Endothelial cell of umbilical vein (primary cell): Measurements from ENCODE around the gene HMGCS1. TPM values are rescaled to one million over a fixed set of nuclear protein-coding genes. Genes with fewer than 3 reads are reported as not detected.

ENCODE experiments used
- BruUV-seq: library from RNA; stranded (reverse); fragments of 400-500 nt; replicated peaks from 2 replicates; lab custom pipeline; 2021; lab: Mats Ljungman, UMichigan
- CTCF ChIA-PET: fragments of 300-600, 350-600 bp; sonication (Branson Sonifier 250); formaldehyde crosslinking; loops from one replicate; lab custom pipeline; 2021; ENCODE audit warnings: antibody characterized with exemption, inconsistent platforms; lab: Charles Lee
- POLR2A ChIA-PET: fragments of 300-600, 350-600 bp; sonication (Branson Sonifier 250); formaldehyde crosslinking; loops from one replicate; lab custom pipeline; 2021; ENCODE audit warnings: antibody characterized with exemption, inconsistent platforms; lab: Charles Lee
- DNase-seq: peaks from one replicate; pipeline ENCODE4 v3.0.0-alpha.2; 2011; ENCODE audit warnings: low read depth, low spot score
- FAIRE-seq: peaks from 2 replicates; lab custom pipeline; 2011; peaks lifted over from hg19 to GRCh38; lab: Jason Lieb, UNC
- H2AFZ ChIP-seq: 2 replicates; pipeline ENCODE4 v1.6.0; 2012; ENCODE audit warnings: low read depth, low read length, control low read depth, inconsistent platforms
- H3K27ac ChIP-seq: 2 replicates; pipeline ENCODE4 v1.5.1; 2011; ENCODE audit warnings: low read depth, mild to moderate bottlenecking, control low read depth, low read length, moderate library complexity; ENCODE audit not compliant: insufficient read depth
- H3K27me3 ChIP-seq, 2 experiments: 2 replicates each; pipeline versions ENCODE4 v1.6.0 to v1.6.1; 2011; ENCODE audit warnings: low read length in 2 of 2, mixed read lengths in 1 of 2; ENCODE audit not compliant: control insufficient read depth in 2 of 2, insufficient read depth in 2 of 2
- H3K36me3 ChIP-seq, 2 experiments: 2 replicates in 1 of 2; 3 replicates in 1 of 2; pipeline ENCODE4 v1.5.1; 2011; ENCODE audit warnings: low read length in 2 of 2, mild to moderate bottlenecking in 1 of 2, moderate library complexity in 1 of 2; ENCODE audit not compliant: control insufficient read depth in 2 of 2, insufficient read depth in 2 of 2; ENCODE audit errors: extremely low read depth in 1 of 2
- H3K4me1 ChIP-seq: 3 replicates; pipeline ENCODE4 v1.5.1; 2011; ENCODE audit warnings: mild to moderate bottlenecking, low read length; ENCODE audit not compliant: control insufficient read depth, insufficient read depth; ENCODE audit errors: extremely low read depth
- H3K4me2 ChIP-seq: 2 replicates; pipeline ENCODE4 v1.6.1; 2011; ENCODE audit warnings: low read length, control low read depth, mixed read lengths; ENCODE audit not compliant: insufficient read depth
- H3K4me3 ChIP-seq, 3 experiments: fragments of 200-600 bp in 1 of 3; sonication (generic), shearing (Covaris generic) in 1 of 3; replicated peaks in 1 of 3; 2 replicates each; pipeline ENCODE4 v1.5.1; 2011 to 2016; ENCODE audit warnings: control low read depth in 3 of 3, low read length in 3 of 3, mild to moderate bottlenecking in 2 of 3, inconsistent platforms in 1 of 3, low read depth in 1 of 3, moderate library complexity in 1 of 3; ENCODE audit not compliant: insufficient read depth in 1 of 3
- H3K79me2 ChIP-seq: 2 replicates; pipeline ENCODE4 v1.6.0; 2012; ENCODE audit warnings: low read length, inconsistent platforms; ENCODE audit not compliant: control insufficient read depth, insufficient read depth
- H3K9ac ChIP-seq: replicated peaks from 2 replicates; pipeline ENCODE3; 2011; ENCODE audit warnings: low read length, control low read depth; ENCODE audit not compliant: insufficient read depth; ENCODE audit errors: extremely low read depth
- H3K9me1 ChIP-seq: replicated peaks from 3 replicates; pipeline ENCODE4 v1.6.0; 2011; ENCODE audit warnings: mild to moderate bottlenecking, low read length; ENCODE audit not compliant: control insufficient read depth, insufficient read depth; ENCODE audit errors: extremely low read depth
- H3K9me3 ChIP-seq: replicated peaks from 2 replicates; pipeline ENCODE4 v1.5.1; 2012; ENCODE audit warnings: low read length, inconsistent platforms; ENCODE audit not compliant: control insufficient read depth, insufficient read depth
- H4K20me1 ChIP-seq: replicated peaks from 2 replicates; pipeline ENCODE3; 2011; ENCODE audit warnings: mild to moderate bottlenecking, low read length; ENCODE audit not compliant: control insufficient read depth, insufficient read depth; ENCODE audit errors: extremely low read depth
- EZH2 ChIP-seq: IDR thresholded peaks from 2 replicates; pipeline ENCODE4 v1.6.1; 2012; ENCODE audit warnings: borderline replicate concordance, low read depth, mild to moderate bottlenecking, moderate library complexity, low read length, inconsistent platforms; ENCODE audit not compliant: severe bottlenecking
- FOS ChIP-seq: IDR thresholded peaks from 2 replicates; pipeline ENCODE4 v1.6.1; 2011; ENCODE audit warnings: mild to moderate bottlenecking, low read length, moderate library complexity, borderline replicate concordance; ENCODE audit not compliant: insufficient read depth
- GATA2 ChIP-seq: IDR thresholded peaks from 2 replicates; pipeline ENCODE4 v1.7.0; 2011; ENCODE audit warnings: low read depth, mild to moderate bottlenecking, moderate library complexity, mixed read lengths, low read length; ENCODE audit not compliant: insufficient read length, insufficient read depth
- JUN ChIP-seq: IDR thresholded peaks from 2 replicates; pipeline ENCODE4 v1.6.1; 2011; ENCODE audit warnings: borderline replicate concordance, low read depth; ENCODE audit not compliant: insufficient read length, insufficient read depth
- MYC ChIP-seq: IDR thresholded peaks from one replicate; pipeline ENCODE4 v1.6.1; 2011; ENCODE audit warnings: mild to moderate bottlenecking, low read depth, low read length
- POLR2A ChIP-seq: IDR thresholded peaks from 2 replicates; pipeline ENCODE4 v1.6.1; 2012; ENCODE audit warnings: low read depth, mild to moderate bottlenecking, control low read depth, low read length
- POLR2AphosphoS5 ChIP-seq: IDR thresholded peaks from 2 replicates; pipeline ENCODE4 v1.6.1; 2012; ENCODE audit warnings: low read depth, mild to moderate bottlenecking, control low read depth, low read length, moderate library complexity; ENCODE audit not compliant: insufficient read depth
- dilution Hi-C: fragments of 300-500 bp; cut with MboI; formaldehyde crosslinking; loops from one replicate; pipeline ENCODE4 v1.15.0; 2019; ENCODE audit warnings: low sequenced_read_pairs; ENCODE audit not compliant: extremely low pct_ligation_motif_present
- intact Hi-C: fragments of 100-400 bp; cut with micrococcal nuclease; formaldehyde crosslinking; loops from one replicate; pipeline ENCODE4 v1.10.0; 2022
- polyA plus RNA-seq, 4 experiments: library from polyadenylated mRNA; depleted of rRNA in 3 of 4; stranded (reverse) in 3 of 4; unstranded in 1 of 4; fragments of >200 nt; gene quantifications; 2 replicates each; pipeline versions ENCODE4 v1.2.1 to v1.2.3, GENCODE V29; 2011 to 2012; ENCODE audit warnings: missing spikeins in 1 of 4
- total RNA-seq: library from RNA; stranded (reverse); gene quantifications from 2 replicates; pipeline ENCODE4 v1.2.3, GENCODE V29; 2021
- TF ChIP-seq, protein P1 (sequence below): IDR thresholded peaks from 2 replicates; pipeline ENCODE4 v1.6.1; 2011; ENCODE audit not compliant: insufficient read depth, insufficient read length
- TF ChIP-seq, protein P2 (sequence below), 2 donors: IDR thresholded peaks; 1 replicate in 1 of 2; 2 replicates in 1 of 2; pipeline ENCODE4 v1.5.1; 2011; ENCODE audit warnings: low read length in 2 of 2, mild to moderate bottlenecking in 2 of 2, moderate library complexity in 2 of 2, control low read depth in 1 of 2, inconsistent platforms in 1 of 2, low read depth in 1 of 2; ENCODE audit not compliant: insufficient read depth in 1 of 2; ENCODE audit errors: extremely low read depth in 1 of 2

HMGCS1 gene
- total and polyA plus RNA-seq, 2 donors (not counting 3 experiments of a cell fraction or from before 2014, with no cell fraction given): 43.3 to 133 TPM

DNA sequence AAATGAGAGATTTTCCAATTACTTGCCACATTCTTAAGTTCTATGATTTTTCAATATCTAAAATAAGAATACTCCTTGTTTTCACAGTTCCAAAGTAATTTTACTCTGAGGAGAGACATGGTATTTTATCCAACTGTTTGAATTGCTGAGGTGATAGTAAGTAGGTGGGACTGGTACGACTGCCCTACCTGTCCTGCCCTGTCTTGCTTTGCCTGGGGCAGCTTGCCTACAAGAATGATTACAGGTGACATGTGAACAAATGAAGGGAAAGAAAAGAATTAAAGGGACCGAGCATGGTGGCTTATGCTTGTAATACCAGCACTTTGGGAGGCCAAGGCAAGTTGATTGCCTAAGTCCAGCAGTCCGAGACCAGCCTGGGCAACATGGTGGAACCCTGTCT lies 41.6 kb upstream of the HMGCS1 start:
- H3K9me3 ChIP-seq: no peaks in the 10 kb centered on the region
- no peak for FAIRE-seq
- no peak for DNase-seq
- peaks cover 0 to 4% of the 10 kb centered on the region in 2 experiments for H3K27me3 ChIP-seq
- POLR2A ChIA-PET: no interaction called here
- H3K27ac ChIP-seq: no peak overlapping the region
- no peak overlapping the region for H2AFZ ChIP-seq
- no peaks in the 10 kb centered on the region for H4K20me1 ChIP-seq
- intact Hi-C loops: no loop called here
- no peak overlapping the region for H3K4me3 ChIP-seq
- H3K79me2 ChIP-seq: no peaks in the 10 kb centered on the region
- no peaks in the 10 kb centered on the region for H3K4me1 ChIP-seq
- CTCF ChIA-PET: no interaction called here
- dilution Hi-C loops: no loop called here
- no peaks in the 10 kb centered on the region for H3K9me1 ChIP-seq
- no TSS peak for BruUV-seq
- no peak overlapping the region for H3K4me2 ChIP-seq
- TF ChIP-seq POLR2A: no peak
- TF ChIP-seq, protein P1, sequence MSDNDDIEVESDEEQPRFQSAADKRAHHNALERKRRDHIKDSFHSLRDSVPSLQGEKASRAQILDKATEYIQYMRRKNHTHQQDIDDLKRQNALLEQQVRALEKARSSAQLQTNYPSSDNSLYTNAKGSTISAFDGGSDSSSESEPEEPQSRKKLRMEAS: no peak
- no peak for TF ChIP-seq MYC
- no peak for TF ChIP-seq JUN
- TF ChIP-seq POLR2AphosphoS5: no peak
- no peaks in the 10 kb centered on the region for H3K36me3 ChIP-seq
- H3K9ac ChIP-seq: no peak overlapping the region

DNA sequence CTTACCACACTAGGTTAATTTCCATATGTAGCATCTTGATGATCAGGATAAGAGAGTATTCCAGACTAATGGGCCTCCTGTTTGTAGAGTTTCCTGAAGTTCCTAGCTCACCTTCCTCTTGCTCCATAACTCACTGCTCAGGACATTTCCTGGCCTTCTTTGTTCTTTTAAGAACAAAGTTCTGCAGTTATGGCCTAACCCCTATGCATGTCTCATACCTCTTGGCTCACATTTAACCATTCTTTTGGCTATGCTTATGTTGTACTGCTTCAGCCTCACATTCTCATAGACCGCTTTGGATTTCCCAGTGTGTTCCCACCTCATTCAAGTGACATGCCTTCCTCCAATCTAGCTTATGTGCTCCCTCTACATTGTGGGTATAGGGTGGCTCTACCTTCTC lies 40.5 kb upstream of the HMGCS1 start:
- no TSS peak for BruUV-seq
- Histone ChIP-seq H3K9me1 (no peaks in the 10 kb centered on the region), H3K27ac (no peak overlapping the region), H3K36me3 (no peaks in the 10 kb centered on the region), H3K4me1 (no peaks in the 10 kb centered on the region), H4K20me1 (no peaks in the 10 kb centered on the region), H3K79me2 (no peaks in the 10 kb centered on the region), H3K4me3 (no peak overlapping the region), H2AFZ (no peak overlapping the region), H3K9ac (no peak overlapping the region), H3K27me3 (peaks cover 0 to 4% of the 10 kb centered on the region in 2 experiments), H3K4me2 (no peak overlapping the region), H3K9me3 (no peaks in the 10 kb centered on the region)
- intact Hi-C loops: no loop called here
- FAIRE-seq: no peak
- CTCF ChIA-PET: no interaction called here
- TF ChIP-seq EZH2 (no peak), POLR2A (no peak), JUN (no peak), MYC (no peak), GATA2 (no peak), POLR2AphosphoS5 (no peak), FOS (no peak)
- TF ChIP-seq, protein P1: no peak
- TF ChIP-seq, protein P2, sequence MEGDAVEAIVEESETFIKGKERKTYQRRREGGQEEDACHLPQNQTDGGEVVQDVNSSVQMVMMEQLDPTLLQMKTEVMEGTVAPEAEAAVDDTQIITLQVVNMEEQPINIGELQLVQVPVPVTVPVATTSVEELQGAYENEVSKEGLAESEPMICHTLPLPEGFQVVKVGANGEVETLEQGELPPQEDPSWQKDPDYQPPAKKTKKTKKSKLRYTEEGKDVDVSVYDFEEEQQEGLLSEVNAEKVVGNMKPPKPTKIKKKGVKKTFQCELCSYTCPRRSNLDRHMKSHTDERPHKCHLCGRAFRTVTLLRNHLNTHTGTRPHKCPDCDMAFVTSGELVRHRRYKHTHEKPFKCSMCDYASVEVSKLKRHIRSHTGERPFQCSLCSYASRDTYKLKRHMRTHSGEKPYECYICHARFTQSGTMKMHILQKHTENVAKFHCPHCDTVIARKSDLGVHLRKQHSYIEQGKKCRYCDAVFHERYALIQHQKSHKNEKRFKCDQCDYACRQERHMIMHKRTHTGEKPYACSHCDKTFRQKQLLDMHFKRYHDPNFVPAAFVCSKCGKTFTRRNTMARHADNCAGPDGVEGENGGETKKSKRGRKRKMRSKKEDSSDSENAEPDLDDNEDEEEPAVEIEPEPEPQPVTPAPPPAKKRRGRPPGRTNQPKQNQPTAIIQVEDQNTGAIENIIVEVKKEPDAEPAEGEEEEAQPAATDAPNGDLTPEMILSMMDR (IDR thresholded peaks at IDR 0.05; ENCODE audit: extremely low read depth in 1 of 2, insufficient read depth in 1 of 2, low read depth in 1 of 2, low read length in 2 of 2): no peak
- dilution Hi-C loops: no loop called here
- no peak for DNase-seq
- POLR2A ChIA-PET: no interaction called here
